Sigmoid colon (tissue), 3 donors: ENCODE results near the gene OXT.

ENCODE experiments used
- POLR2A ChIP-seq, 2 donors: fragments of 450-650 bp; IDR thresholded peaks; one replicate each; pipeline ENCODE4 v1.6.1; 2016; ENCODE audit warnings: antibody characterized with exemption in 2 of 2, mild to moderate bottlenecking in 2 of 2, moderate library complexity in 2 of 2
- TF ChIP-seq, protein P1 (sequence below), 4 experiments: fragments of 450-650 bp in 3 of 4; fragments of 200-600 bp in 1 of 4; IDR thresholded peaks; one replicate each; pipeline ENCODE4 v1.5.1; 2016 to 2019; ENCODE audit warnings: antibody characterized with exemption in 4 of 4, mild to moderate bottlenecking in 3 of 4, moderate library complexity in 2 of 4

- TF ChIP-seq, protein P1, sequence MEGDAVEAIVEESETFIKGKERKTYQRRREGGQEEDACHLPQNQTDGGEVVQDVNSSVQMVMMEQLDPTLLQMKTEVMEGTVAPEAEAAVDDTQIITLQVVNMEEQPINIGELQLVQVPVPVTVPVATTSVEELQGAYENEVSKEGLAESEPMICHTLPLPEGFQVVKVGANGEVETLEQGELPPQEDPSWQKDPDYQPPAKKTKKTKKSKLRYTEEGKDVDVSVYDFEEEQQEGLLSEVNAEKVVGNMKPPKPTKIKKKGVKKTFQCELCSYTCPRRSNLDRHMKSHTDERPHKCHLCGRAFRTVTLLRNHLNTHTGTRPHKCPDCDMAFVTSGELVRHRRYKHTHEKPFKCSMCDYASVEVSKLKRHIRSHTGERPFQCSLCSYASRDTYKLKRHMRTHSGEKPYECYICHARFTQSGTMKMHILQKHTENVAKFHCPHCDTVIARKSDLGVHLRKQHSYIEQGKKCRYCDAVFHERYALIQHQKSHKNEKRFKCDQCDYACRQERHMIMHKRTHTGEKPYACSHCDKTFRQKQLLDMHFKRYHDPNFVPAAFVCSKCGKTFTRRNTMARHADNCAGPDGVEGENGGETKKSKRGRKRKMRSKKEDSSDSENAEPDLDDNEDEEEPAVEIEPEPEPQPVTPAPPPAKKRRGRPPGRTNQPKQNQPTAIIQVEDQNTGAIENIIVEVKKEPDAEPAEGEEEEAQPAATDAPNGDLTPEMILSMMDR (IDR thresholded peaks at IDR 0.05) = no peak
- TF ChIP-seq POLR2A (IDR thresholded peaks at IDR 0.05) = no peak
Measured at GRCh38 chr20:3070725-3071124, 695 bp upstream of the OXT start.
